Type B pancreatic cell (in vitro differentiated cells): ENCODE results near the gene IL7R. TPM values are rescaled to one million over a fixed set of nuclear protein-coding genes. Genes with fewer than 3 reads are reported as not detected.

Experiments
- DNase-seq: peaks from one replicate; pipeline ENCODE4 v3.0.0; 2021; ENCODE audit warnings: mixed read lengths; ENCODE audit not compliant: unreplicated experiment; ENCODE audit errors: extremely low spot score
- H3K27ac Mint-ChIP-seq: 2 replicates; pipeline ENCODE4 v1.8.0; 2021; ENCODE audit warnings: mild to moderate bottlenecking, mixed read lengths
- H3K27me3 Mint-ChIP-seq: 2 replicates; pipeline ENCODE4 v1.8.0; 2021; ENCODE audit warnings: mixed read lengths
- H3K36me3 Mint-ChIP-seq: 2 replicates; pipeline ENCODE4 v1.8.0; 2021; ENCODE audit warnings: mixed read lengths
- H3K4me1 Mint-ChIP-seq: one replicate; pipeline ENCODE4 v1.8.0; 2021; ENCODE audit warnings: mixed read lengths; ENCODE audit not compliant: unreplicated experiment
- H3K4me3 Mint-ChIP-seq: 2 replicates; pipeline ENCODE4 v1.8.0; 2021; ENCODE audit warnings: mild to moderate bottlenecking, mixed read lengths
- H3K9me3 Mint-ChIP-seq: 2 replicates; pipeline ENCODE4 v1.8.0; 2021; ENCODE audit warnings: mixed read lengths
- CTCF ChIP-seq: fragments of 200-600 bp; sonication (generic); conservative IDR thresholded peaks from 2 replicates; pipeline ENCODE4 v1.5.0; 2021; ENCODE audit warnings: antibody characterized with exemption, mild to moderate bottlenecking
- total RNA-seq: library from RNA; stranded (reverse); gene quantifications from 2 replicates; pipeline ENCODE4 v1.2.1, GENCODE V29; 2021; ENCODE audit warnings: low replicate concordance

IL7R gene
- total RNA-seq, 1 donor from 2014 or later, result not detected

- Mint-ChIP-seq H3K27ac (no peak overlapping the region), H3K27me3 (no peaks in the 10 kb centered on the region), H3K4me3 (no peak overlapping the region), H3K36me3 (no peaks in the 10 kb centered on the region), H3K9me3 (no peaks in the 10 kb centered on the region), H3K4me1 (peaks cover 6% of the 10 kb centered on the region)
- DNase-seq, result no peak
- TF ChIP-seq CTCF, result no peak
These were observed 37.4 kb downstream of the IL7R start for GRCh38 chr5:35894131-35894530.

- Mint-ChIP-seq H3K4me1 (no peaks in the 10 kb centered on the region), H3K27ac (no peak overlapping the region), H3K36me3 (no peaks in the 10 kb centered on the region), H3K4me3 (no peak overlapping the region), H3K9me3 (no peaks in the 10 kb centered on the region), H3K27me3 (no peaks in the 10 kb centered on the region)
- no peak for TF ChIP-seq CTCF
- no peak for DNase-seq
These were observed 42.4 kb downstream of the IL7R start for GRCh38 chr5:35898952-35899660.

- Mint-ChIP-seq H3K9me3 (no peaks in the 10 kb centered on the region), H3K4me1 (no peaks in the 10 kb centered on the region), H3K27me3 (no peaks in the 10 kb centered on the region), H3K36me3 (no peaks in the 10 kb centered on the region), H3K4me3 (no peak overlapping the region), H3K27ac (no peak overlapping the region)
- no peak for TF ChIP-seq CTCF
- no peak for DNase-seq
These were observed 43.1 kb downstream of the IL7R start for GRCh38 chr5:35899800-35900199.

GRCh38 chr5:35900972-35901695, 44.4 kb downstream of the IL7R start:
- no peak for TF ChIP-seq CTCF
- no peaks in the 10 kb centered on the region for H3K27me3 Mint-ChIP-seq
- H3K27ac Mint-ChIP-seq, result no peak overlapping the region
- no peak overlapping the region for H3K4me3 Mint-ChIP-seq
- H3K4me1 Mint-ChIP-seq, result no peaks in the 10 kb centered on the region
- H3K36me3 Mint-ChIP-seq, result no peaks in the 10 kb centered on the region
- H3K9me3 Mint-ChIP-seq, result no peaks in the 10 kb centered on the region
- no peak for DNase-seq

- Mint-ChIP-seq H3K4me1 (no peaks in the 10 kb centered on the region), H3K27ac (no peak overlapping the region), H3K36me3 (no peaks in the 10 kb centered on the region), H3K27me3 (no peaks in the 10 kb centered on the region), H3K4me3 (no peak overlapping the region), H3K9me3 (no peaks in the 10 kb centered on the region)
- DNase-seq, result no peak
- no peak for TF ChIP-seq CTCF
These were observed 45.5 kb downstream of the IL7R start for GRCh38 chr5:35902046-35902672.
